GM19324 (cell line): ENCODE measurements around the gene NAALADL2.

Experiments used
- ATAC-seq: cut with Tn5 transposase; IDR thresholded peaks from one replicate; pipeline ENCODE4 v1.9.1; 2021; ENCODE audit warnings: mild to moderate bottlenecking, moderate library complexity; ENCODE audit not compliant: unreplicated experiment, low FRiP score

The NAALADL2 gene

DNA sequence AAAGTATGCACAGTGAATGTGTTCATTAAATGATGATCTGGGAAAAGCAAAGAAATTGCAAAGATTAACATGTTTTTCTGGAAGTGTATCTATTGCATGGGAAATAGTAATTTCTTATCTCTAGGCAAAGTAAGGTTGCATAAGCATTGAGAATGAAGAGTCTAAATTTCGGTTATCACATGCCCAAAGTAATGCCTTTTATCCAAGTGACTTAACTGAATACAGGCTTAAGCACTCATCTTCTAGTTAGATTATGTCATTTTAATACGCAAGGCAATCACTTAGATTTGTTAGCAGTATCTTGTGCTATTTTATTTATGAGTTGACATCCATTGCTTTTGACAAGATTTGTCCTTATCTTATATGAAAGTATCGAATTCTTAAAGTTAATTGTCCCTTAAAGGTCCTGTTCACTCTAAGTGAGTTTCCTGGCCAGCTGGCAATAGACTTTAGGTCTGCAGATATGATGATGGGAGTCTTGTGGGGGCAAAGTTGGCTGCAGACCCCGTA lies 100.5 kb downstream of the NAALADL2 start:
- no peak for ATAC-seq

DNA sequence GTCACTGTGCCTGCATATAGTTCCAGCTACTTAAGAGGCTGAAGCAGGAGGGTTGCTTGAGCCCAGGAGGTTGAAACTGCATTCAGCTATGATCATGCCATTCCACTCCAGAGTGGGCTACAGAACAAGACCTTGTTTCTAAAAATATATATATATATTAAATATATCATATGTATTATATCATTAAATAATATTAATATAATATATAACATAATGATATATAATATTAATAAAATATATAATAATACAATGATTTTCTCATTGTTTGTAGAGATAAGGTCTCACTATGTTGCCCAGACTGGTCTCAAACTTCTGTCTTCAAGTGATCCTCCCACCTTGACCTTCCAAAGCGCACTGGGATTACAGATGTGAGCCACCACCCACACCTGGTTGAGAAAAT lies 101.8 kb downstream of the NAALADL2 start:
- no peak for ATAC-seq

- ATAC-seq, result no peak
Measured at GRCh38 chr3:174973465-174973864, 114.3 kb downstream of the NAALADL2 start.

GRCh38 chr3:174986685-174987084 lies 127.6 kb downstream of the NAALADL2 start:
- ATAC-seq, result no peak

- no peak for ATAC-seq
Measured at GRCh38 chr3:175001091-175001490, 142.0 kb downstream of the NAALADL2 start.

DNA sequence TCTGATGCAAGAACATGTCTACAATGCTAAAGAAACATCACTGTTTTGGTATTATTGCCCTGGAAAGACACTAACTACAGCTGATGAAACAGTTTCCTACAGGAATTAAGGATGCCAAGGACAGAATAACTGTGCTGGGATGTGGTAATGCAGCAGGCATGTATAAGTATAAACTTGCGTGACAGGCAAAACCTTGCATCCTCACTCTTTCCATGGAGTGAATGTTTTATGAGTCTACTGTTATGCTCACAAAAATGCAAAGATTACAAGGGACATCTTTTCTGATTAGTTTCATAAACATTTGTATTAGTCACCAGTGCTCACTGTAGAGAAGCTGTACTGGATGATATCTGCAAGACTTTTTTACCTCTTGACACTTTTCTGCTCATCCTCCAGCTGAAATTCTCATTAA lies 143.6 kb downstream of the NAALADL2 start:
- no peak for ATAC-seq

- ATAC-seq, result no peak
Measured at GRCh38 chr3:175003590-175003989, 144.5 kb downstream of the NAALADL2 start.

DNA sequence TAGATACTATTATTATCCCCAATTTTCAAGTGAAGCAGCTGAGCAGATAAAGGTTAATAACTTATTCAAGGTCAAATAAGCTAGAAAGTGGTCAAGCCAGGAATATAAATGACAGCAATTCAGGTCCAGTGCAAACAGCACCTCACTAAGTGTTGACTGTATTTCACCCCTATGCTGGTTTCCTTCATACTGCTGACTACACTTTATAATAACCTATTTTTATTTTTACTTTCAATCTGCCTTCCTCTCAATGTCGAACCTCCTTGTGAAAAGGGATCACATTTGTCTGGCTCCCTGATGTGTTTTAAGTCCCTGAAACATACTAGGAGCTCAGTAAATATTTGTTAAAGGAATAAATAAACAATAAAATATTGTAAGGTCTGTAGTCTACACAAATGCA lies 146.1 kb downstream of the NAALADL2 start:
- ATAC-seq, result no peak

GRCh38 chr3:175005881-175006280 lies 146.7 kb downstream of the NAALADL2 start:
- ATAC-seq, result no peak

GRCh38 chr3:175007306-175007705 lies 148.2 kb downstream of the NAALADL2 start:
- ATAC-seq, result no peak

DNA sequence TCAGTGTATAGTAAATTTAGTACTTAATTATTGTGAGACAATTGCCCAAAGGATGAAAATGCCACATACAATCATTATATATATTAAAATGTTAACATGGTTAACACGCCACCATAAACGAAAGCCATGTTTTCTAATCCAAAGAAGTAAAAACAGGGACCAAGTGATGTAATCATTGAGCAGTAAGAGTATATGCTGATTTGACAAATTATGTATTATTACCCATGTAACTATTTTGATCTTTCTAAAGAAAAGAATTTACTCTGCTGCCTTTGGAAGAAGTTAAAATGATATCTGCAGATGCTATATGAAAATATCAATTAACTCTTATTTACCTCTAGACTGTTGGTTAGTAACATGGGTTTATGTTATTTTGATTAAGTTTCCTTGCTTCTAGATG lies 150.2 kb downstream of the NAALADL2 start:
- no peak for ATAC-seq

GRCh38 chr3:175015056-175015635 lies 156.0 kb downstream of the NAALADL2 start:
- no peak for ATAC-seq

DNA sequence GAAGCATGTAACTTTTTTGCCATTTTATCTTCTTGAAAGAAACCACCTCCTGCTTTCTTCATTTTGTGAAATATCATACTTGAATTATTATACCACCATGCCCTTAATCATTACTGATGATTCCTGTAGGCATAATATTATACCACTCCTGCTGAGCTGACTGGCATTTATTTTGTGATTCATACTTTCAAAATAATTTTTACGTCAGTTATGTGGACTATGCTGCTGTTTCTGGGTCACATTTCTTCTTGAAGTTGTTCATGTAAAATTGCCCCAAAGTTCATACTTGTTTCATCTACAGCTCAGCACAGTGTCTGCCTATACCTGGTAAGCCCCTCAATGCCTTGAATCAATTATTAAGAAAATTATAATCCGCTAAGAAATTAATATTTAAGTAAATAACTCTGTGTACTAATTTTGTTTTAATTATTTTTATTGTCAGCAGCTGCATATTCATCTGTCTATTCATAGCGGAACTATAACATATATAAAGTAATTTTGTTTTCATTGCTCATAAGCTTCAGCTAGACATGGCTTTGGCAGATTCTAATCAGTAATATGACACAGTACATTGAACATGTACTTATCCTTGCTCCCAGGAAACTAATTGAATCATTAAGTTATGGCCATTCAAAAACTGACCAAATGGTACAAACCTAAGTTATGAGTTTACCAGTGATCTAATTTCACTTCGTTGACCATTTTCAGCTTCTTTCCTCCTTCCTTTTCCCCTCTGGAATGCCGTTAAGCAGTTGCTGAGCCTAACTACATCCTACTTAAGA lies 160.0 kb downstream of the NAALADL2 start:
- ATAC-seq, result no peak

- no peak for ATAC-seq
Measured at GRCh38 chr3:175020101-175020500, 161.0 kb downstream of the NAALADL2 start.

GRCh38 chr3:175029828-175030227 lies 170.7 kb downstream of the NAALADL2 start:
- no peak for ATAC-seq

DNA sequence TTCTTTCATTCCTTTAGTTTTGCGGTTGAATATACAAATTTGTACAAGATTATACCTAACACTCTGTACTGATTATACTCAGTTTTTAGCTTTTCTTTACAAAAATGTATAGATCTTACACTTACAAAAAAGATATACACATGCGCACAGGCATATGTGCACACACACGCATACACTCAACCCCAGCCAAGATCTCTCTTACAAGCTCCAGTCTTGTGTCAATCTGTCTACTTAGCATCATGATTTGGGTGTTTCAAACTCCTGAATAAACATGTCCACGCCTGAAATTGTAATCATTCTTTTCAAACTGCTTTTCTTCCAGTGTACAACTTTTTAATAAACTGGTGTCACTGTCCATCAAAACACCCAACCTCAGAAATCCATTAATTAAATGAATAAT lies 180.7 kb downstream of the NAALADL2 start:
- no peak for ATAC-seq

DNA sequence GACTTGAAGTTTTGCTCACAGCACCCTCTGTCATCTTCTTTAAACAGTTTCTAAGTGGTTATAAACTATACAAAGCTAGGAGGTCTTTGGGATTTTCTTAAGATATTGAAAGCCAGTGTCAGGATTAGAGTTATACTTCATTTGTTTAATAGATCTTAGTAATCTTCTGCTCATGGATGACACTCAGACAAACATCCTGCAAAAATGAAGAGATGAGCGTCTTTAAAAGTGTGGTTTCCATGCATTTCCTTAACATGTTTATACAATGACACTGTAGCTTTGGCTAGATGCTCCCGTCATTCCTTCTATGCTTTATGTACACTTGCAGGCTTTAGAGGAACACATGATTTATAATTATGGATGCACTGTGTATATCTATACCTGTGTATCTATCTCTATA lies 182.2 kb downstream of the NAALADL2 start:
- ATAC-seq, result no peak

DNA sequence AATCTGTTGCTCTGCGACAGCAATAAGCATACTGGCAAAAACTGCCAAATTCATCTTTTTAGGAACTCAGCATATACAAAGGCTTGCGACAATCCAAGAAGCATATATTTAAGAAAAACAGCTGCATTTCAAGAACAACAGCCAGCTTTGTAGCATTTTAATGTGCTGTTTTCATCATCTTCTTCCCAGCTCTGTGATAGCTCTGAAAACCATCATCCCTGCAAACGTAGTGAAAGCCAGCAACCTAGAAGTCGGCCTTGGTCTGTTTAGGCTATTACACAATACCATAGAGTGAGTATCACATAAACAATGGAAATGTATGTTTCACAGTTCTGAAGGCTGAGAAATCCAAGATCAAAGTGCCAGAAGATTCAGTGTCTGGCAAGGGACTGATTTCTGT lies 187.5 kb downstream of the NAALADL2 start:
- ATAC-seq, result no peak

DNA sequence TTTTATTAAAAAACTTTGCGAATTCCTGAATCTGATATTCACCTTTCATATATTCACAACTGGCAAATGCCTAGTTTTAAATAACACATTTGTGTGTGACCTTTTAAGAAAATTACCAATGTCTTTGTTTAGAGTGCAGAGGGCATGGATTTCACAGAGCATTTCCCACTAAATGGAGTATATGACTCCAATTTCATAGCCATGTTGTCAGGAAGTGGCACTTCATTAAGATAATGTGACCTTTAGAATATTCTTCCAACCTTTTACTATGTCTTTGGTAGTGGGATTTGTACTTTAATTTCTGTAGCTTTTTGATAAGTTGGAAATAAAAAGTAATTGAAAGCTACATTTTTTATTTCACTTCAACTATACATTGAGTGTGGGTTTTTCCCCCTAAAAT lies 188.7 kb downstream of the NAALADL2 start:
- no peak for ATAC-seq

GRCh38 chr3:175057401-175057800 lies 198.3 kb downstream of the NAALADL2 start:
- ATAC-seq, result no peak

- ATAC-seq, result no peak
Measured at GRCh38 chr3:175059788-175060187, 200.7 kb downstream of the NAALADL2 start.

DNA sequence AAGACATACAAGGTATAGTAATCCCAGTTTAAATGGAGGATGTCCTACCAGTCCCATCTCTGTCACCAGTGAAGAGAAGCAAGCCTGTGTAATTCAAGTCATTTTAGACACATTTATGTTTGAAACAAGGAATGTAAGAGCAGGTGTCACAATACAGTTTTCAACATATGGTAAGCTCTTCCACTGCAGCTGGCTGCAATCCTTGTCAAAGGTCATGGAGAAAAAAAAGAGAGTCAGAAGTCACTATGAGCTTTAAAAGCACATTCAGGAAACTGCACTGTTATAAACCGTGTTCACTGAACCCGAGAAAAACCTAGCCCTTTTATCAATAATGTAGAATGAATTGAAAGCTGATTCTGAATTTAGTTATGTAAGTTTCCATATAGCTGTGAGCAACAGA lies 206.4 kb downstream of the NAALADL2 start:
- ATAC-seq, result no peak
